HUDEP-2 (cell line): ENCODE data around the gene SDK1.

Experiments used
- DNase-seq, 76 experiments: peaks; one replicate each; lab custom pipeline; 2025; ENCODE audit not compliant: unreplicated experiment in 76 of 76; lab: John Stamatoyannopoulos, UW

SDK1 gene

GRCh38 chr7:4051696-4052095 is 750.6 kb downstream of the SDK1 start:
- DNase-seq: no peak

- no peak for DNase-seq
These were observed 751.1 kb downstream of the SDK1 start for GRCh38 chr7:4052130-4052529.

- DNase-seq: no peak
These were observed 753.1 kb downstream of the SDK1 start for GRCh38 chr7:4054158-4054557.

- DNase-seq: no peak
These were observed 755.7 kb downstream of the SDK1 start for GRCh38 chr7:4056552-4057288.

- DNase-seq: no peak
These were observed 756.2 kb downstream of the SDK1 start for GRCh38 chr7:4057289-4057616.

- no peak for DNase-seq
These were observed 757.1 kb downstream of the SDK1 start for GRCh38 chr7:4058158-4058557.

- DNase-seq: no peak
These were observed 764.1 kb downstream of the SDK1 start for GRCh38 chr7:4065190-4065589.

- DNase-seq: no peak
These were observed 765.2 kb downstream of the SDK1 start for GRCh38 chr7:4066206-4066605.

GRCh38 chr7:4066626-4067475 is 765.8 kb downstream of the SDK1 start:
- no peak for DNase-seq

- no peak for DNase-seq
These were observed 766.4 kb downstream of the SDK1 start for GRCh38 chr7:4067476-4067760.

GRCh38 chr7:4067874-4068273 is 766.8 kb downstream of the SDK1 start:
- DNase-seq: no peak

GRCh38 chr7:4068286-4068685 is 767.2 kb downstream of the SDK1 start:
- DNase-seq: no peak

- DNase-seq: no peak
These were observed 768.4 kb downstream of the SDK1 start for GRCh38 chr7:4069268-4070095.

- no peak for DNase-seq
These were observed 769.2 kb downstream of the SDK1 start for GRCh38 chr7:4070214-4070613.

GRCh38 chr7:4071370-4072058 is 770.5 kb downstream of the SDK1 start:
- DNase-seq: no peak

GRCh38 chr7:4072161-4072925 is 771.3 kb downstream of the SDK1 start:
- DNase-seq: no peak

- no peak for DNase-seq
These were observed 772.0 kb downstream of the SDK1 start for GRCh38 chr7:4073052-4073451.

- no peak for DNase-seq
These were observed 772.7 kb downstream of the SDK1 start for GRCh38 chr7:4073750-4074149.

GRCh38 chr7:4074407-4074806 is 773.4 kb downstream of the SDK1 start:
- no peak for DNase-seq

GRCh38 chr7:4074994-4075393 is 773.9 kb downstream of the SDK1 start:
- DNase-seq: no peak
